IPS-18c (cell line): ENCODE measurements around the gene ADAMTSL1.
"Not testable (repeated sequence)": the region's sequence is repeated elsewhere in the genome, so short reads cannot be mapped to it uniquely, and the experiment has no call there.

ENCODE experiments used
- H3K4me3 ChIP-seq: 2 replicates; pipeline ENCODE4 v1.7.0; 2013; ENCODE audit warnings: low read depth, mild to moderate bottlenecking, low read length, moderate library complexity; ENCODE audit not compliant: insufficient read depth
- H3K9me3 ChIP-seq: one replicate; pipeline ENCODE4 v1.6.1; 2013; ENCODE audit warnings: mild to moderate bottlenecking, low read length, moderate library complexity; ENCODE audit not compliant: control insufficient read depth, insufficient read depth

The ADAMTSL1 gene

DNA sequence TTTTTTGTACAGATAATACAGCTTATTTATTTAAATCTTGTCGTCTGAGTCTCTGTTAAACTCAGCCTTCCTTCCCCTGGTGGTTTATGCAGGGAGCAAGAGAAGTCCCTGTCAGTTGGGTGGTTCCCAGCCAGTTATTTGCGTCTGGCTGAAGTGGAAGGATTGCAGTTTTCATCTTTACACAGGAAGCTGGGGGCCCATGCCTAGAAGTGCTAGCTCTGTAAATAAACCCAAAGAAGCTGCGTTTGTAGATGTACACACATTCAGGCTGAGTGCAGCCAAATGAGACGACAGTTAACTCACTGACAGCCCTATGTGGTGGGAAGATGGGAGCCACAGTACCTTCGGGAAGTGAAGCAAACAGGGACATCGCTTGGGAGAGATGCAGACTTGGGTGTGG, 437.0 kb downstream of the ADAMTSL1 start:
- no peak overlapping the region for H3K4me3 ChIP-seq
- H3K9me3 ChIP-seq: no peaks in the 10 kb centered on the region

- no peak overlapping the region for H3K4me3 ChIP-seq
Measured at GRCh38 chr9:18911714-18912342, 437.9 kb downstream of the ADAMTSL1 start.

DNA sequence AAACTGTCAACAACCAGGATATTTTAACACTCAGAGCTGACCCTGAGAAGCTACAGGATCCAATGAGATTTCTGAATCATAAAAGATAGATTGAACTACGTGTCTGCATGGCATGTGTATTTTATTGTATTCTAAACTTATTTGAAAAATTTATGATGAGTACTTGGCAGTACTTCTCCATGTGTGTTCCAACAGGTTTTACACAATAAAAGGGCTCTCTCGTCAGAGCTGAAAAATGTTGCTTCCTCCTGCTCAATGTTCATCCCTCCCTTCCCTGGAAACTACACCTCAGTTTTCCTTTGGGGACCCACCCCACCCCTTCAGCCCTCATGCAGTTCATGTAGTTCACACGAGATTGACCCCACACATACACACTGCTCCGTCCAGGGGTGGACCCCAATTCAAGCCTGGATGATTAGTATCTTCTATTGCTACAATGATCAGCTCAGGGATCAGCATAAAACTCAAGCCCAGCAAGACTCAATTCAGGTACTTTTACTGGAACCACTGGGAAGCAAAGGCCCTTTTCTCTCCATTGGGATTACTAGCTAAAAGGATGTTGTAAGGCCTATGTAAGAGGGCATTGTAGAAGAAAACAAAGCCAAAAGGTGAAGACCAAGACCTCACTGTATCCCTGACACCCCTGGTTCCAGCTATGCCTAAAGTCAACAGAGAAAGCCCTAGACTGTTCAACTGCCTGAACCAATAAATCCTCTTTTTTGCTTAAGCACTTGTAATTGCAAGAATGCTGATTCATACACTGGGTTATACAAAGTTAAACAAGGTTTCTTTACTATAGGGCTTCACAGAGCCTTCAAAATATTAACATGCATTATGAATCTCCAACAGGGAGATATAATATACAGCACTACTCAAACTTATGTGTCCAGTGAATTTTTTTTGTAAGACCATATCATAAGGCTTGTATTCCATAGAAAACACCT, 446.5 kb downstream of the ADAMTSL1 start:
- Histone ChIP-seq H3K4me3 (no peak overlapping the region), H3K9me3 (no peaks in the 10 kb centered on the region)

More at GRCh38 chr9:18911714-18912342, 437.9 kb downstream of the ADAMTSL1 start:
- no peaks in the 10 kb centered on the region for H3K9me3 ChIP-seq

GRCh38 chr9:18921366-18922075, 447.6 kb downstream of the ADAMTSL1 start:
- Histone ChIP-seq H3K4me3 (no peak overlapping the region), H3K9me3 (no peaks in the 10 kb centered on the region)

DNA sequence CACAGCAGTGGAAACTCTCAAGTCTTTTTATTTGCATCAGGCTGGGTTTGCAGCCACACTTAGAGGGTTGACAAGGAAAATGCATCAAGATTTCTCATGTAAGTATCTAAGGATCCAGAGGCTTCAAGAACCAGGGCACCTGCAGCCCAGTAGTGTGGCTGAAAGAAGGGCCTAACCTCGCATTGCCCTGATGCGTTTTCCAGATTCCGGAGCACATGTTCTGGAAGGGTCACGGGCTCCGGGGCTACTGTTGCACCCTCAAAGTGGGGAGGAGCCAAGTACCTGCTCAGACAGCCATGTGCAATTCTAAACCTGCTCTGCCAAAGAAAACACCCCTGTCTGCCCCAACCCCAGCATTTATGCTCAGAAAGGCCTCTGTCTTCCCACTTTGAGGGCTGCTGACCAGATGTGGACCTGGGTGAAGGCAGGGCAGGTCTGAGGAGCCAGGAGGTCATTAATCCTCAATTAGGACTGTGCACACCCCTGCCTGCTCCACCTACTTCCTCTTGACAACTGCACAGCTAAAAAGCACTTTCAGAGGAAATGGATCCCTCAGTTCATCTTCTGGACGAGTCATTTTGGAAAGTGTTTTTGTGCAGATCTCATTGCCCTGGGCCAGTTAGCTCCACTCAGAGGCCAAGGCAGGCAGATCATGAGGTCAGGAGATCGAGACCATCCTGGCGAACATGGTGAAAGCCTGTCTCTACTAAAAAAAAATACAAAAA, 448.4 kb downstream of the ADAMTSL1 start:
- Histone ChIP-seq H3K9me3 (no peaks in the 10 kb centered on the region), H3K4me3 (no peak overlapping the region)

GRCh38 chr9:18923167-18923566, 449.2 kb downstream of the ADAMTSL1 start:
- no peak overlapping the region for H3K4me3 ChIP-seq

GRCh38 chr9:18923671-18924430, 449.9 kb downstream of the ADAMTSL1 start:
- Histone ChIP-seq H3K4me3 (no peak overlapping the region), H3K9me3 (no peaks in the 10 kb centered on the region)

More at GRCh38 chr9:18923167-18923566, 449.2 kb downstream of the ADAMTSL1 start:
- no peaks in the 10 kb centered on the region for H3K9me3 ChIP-seq

- no peaks in the 10 kb centered on the region for H3K9me3 ChIP-seq
- H3K4me3 ChIP-seq: no peak overlapping the region
Measured at GRCh38 chr9:18925880-18926279, 451.9 kb downstream of the ADAMTSL1 start.

DNA sequence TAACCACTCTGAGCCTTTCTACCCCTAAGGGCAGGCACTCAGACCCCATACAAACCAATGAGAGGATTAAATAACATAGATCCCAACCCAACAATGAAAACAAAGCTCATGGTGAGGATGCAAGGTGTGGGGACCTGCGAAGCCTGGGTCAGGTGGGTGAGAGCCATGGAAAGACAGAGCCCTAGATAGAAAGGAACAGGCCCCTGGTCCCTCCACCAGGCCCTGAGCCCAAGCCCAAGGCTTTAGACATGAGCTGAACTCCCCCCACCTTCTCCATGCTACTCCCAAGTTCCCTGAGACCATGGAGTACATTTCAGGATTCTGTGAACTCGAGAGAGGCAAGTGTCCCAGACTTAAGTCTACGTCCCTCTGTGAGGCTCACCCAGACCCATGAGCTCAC, 452.6 kb downstream of the ADAMTSL1 start:
- no peaks in the 10 kb centered on the region for H3K9me3 ChIP-seq
- no peak overlapping the region for H3K4me3 ChIP-seq

DNA sequence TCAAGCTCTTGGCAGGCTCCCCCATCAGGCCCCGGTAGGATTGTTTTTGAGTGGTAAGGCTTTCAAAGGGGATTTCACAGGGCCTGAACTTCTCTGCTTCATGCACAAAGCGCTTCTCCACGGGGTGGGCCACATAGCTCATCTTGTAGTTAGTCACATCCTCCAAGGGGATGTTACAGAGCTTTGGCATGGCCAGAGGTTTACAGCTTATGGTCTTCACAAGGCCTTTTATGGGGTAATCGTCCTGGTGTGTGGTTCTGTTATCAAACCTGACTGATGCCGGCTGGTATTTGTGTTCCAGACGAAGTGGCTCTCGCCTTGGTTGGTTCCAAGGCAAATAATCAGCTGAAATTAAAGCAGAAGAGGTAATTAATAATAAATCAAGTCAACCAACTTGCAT, 454.8 kb downstream of the ADAMTSL1 start:
- Histone ChIP-seq H3K9me3 (no peaks in the 10 kb centered on the region), H3K4me3 (no peak overlapping the region)

DNA sequence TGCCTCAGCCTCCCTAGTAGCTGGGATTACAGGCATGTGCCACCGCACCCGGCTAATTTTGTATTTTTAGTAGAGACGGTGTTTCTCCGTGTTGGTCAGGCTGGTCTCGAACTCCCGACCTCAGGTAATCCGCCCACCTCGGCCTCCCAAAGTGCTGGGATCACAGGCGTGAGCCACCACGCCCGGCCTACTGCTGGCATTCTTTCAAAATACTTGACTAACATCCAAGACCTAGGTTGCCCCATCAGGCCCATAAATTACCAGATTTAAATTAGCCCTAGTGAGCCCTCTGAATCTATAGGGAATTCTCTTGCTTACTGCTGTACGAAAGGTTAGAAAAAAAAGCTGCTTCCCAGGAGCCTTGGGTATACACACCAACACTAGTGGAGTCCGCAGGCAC, 456.7 kb downstream of the ADAMTSL1 start:
- not testable (repeated sequence) for H3K4me3 ChIP-seq

GRCh38 chr9:18935541-18935940, 461.6 kb downstream of the ADAMTSL1 start:
- no peak overlapping the region for H3K4me3 ChIP-seq

More for the DNA sequence above, 456.7 kb downstream of the ADAMTSL1 start:
- H3K9me3 ChIP-seq: not testable (repeated sequence)

GRCh38 chr9:18936094-18936871, 462.3 kb downstream of the ADAMTSL1 start:
- Histone ChIP-seq H3K4me3 (no peak overlapping the region), H3K9me3 (no peaks in the 10 kb centered on the region)

More at GRCh38 chr9:18935541-18935940, 461.6 kb downstream of the ADAMTSL1 start:
- no peaks in the 10 kb centered on the region for H3K9me3 ChIP-seq

- no peak overlapping the region for H3K4me3 ChIP-seq
- no peaks in the 10 kb centered on the region for H3K9me3 ChIP-seq
Measured at GRCh38 chr9:18939943-18940342, 466.0 kb downstream of the ADAMTSL1 start.

DNA sequence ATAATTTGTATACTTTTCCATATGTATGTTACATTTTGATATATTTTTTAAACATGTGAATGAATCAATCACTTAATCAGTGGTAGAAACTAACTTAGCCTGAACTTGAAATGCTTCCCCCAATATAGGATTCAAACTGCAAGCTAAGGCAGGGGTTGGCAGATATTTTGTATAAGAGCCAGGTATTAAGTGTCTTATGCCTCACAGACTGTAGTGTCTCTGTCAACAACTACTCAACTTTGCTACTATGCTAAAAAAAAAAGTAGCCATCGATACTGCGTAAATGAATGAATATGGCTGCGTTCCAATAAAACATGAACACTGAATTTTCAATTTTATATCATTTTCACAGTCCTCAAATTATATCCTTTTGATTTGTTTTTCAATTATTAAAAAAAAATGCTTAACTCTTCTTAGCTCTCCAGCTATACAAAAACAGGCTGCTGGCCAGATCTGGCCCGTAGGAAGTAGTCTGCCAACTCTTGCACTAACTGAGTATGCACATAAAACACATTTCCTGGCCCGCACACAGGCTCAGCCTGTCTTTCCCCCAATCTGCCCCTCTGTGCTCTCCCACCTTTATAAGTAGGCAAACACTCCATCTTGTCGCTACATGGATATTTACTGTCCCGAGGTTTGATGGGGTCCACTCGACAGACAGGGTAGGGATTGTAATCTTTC, 467.2 kb downstream of the ADAMTSL1 start:
- H3K9me3 ChIP-seq: no peaks in the 10 kb centered on the region

More for the DNA sequence above, 467.2 kb downstream of the ADAMTSL1 start:
- no peak overlapping the region for H3K4me3 ChIP-seq
